Activated naive CD4-positive, alpha-beta T cell treated with anti-CD3 and anti-CD28 coated beads, Interleukin-2, amount 50 U/mL, for 16 hours (primary cell): Measurements from ENCODE around the gene MYL6.
"Not testable (repeated sequence)": the region's sequence is repeated elsewhere in the genome, so short reads cannot be mapped to it uniquely, and the experiment has no call there.

ENCODE experiments used
- DNase-seq: peaks from one replicate; pipeline ENCODE4 v3.0.0-alpha.2; 2020

Gene MYL6

DNA sequence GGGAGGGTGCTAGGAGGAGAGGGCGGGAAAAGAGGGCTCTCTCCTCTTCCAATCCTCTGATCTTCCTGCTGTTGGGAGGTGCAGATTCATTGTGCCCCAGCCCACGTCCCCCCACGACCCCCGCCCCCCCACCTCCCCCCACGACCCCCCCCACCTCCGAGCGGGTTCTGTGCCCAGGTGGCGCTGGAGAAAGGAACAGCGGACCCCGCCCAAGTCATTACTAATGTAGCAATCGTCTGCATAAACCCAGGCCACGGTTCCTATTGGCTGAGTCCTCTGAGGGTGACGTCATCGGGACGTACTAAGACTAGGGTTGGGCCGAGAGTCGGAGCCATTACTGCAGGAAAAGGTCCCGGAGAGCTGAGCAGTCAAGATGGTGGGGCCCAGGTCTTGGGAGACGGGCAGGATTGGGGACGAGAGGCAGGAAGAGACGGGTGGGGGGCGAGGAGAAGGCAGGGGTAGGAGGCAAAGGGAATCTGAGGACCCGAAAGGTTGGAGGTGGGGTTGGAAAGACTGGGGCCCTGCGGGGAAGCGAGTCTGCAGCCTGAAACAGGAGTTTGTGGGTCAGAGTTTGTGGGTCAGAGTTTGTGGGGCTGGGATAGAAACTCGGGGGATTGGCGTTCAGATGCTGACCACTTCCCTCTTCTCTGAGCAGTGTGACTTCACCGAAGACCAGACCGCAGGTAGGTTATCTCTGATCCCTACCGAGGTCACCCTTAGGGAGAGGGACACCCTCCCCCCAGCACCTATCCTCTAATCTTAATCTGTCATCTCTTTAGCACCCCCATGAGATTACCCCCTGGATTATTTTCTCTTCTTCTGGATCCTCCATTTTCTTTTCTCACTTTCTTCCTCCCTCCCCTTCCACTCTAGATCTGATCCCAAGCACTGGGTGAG is at the start of gene MYL6:
MYL6 (plus strand) TSS at position 331 of the 897 bp plus-strand sequence; CDS start at position 374, 43 bp downstream.
- peak; percentile 87 for DNase-seq

GRCh38 chr12:56110571-56110970 is 47.6 kb upstream of the MYL6 start:
- DNase-seq = no peak

GRCh38 chr12:56114084-56114483 is 44.1 kb upstream of the MYL6 start:
- DNase-seq = no peak

- no peak for DNase-seq
Observed at GRCh38 chr12:56115329-56115728, 42.8 kb upstream of the MYL6 start.

DNA sequence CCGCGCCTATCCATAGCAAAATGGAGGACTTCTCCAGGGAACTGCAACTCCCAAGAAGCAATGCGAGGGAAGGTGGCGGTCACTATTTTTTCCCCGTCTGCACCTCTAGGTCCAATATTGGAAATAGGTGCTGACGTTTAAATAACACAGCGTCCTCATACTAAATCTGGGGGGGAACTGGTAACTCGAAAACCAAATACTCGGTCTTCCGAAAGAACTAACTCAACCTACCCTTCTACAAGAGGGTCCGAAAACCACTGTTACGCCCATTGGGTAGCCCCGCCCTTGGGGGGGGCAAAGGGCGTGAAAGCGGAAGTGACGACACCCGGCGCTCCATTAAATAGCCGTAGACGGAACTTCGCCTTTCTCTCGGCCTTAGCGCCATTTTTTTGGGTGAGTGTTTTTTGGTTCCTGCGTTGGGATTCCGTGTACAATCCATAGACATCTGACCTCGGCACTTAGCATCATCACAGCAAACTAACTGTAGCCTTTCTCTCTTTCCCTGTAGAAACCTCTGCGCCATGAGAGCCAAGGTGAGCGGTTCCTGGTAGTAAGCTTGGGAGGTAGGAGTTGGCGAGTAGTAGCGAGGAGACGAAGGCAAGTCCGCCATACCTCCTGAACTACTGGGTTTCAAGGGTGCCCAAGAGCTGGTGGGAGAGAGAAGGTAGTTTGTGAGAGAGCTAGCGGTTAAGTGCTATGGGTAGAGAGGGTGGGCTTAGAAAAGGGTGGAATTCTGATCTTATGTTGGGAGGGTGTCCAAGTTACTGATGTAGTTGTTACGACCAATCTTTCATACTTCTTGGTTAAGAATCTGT is 41.7 kb upstream of the MYL6 start, which contains the start of gene RPL41:
RPL41 (plus strand) TSS at position 367 of the 815 bp plus-strand sequence.
- peak; percentile 91 for DNase-seq

- DNase-seq = not testable (repeated sequence)
Observed at GRCh38 chr12:56117082-56117706, 41.0 kb upstream of the MYL6 start.

- peak; percentile 96 for DNase-seq
Observed at GRCh38 chr12:56117778-56118687, 40.1 kb upstream of the MYL6 start, which contains the start of gene ZC3H10. Gene ZC3H10, plus strand, starts transcription at chr12:56118266. Its CDS starts 2,297 bp downstream, at chr12:56120563.

- no peak for DNase-seq
Observed at GRCh38 chr12:56118688-56119357, 39.3 kb upstream of the MYL6 start.

GRCh38 chr12:56119361-56119796 is 38.8 kb upstream of the MYL6 start:
- DNase-seq = peak; percentile 57

GRCh38 chr12:56120158-56120846 is 37.9 kb upstream of the MYL6 start:
- no peak for DNase-seq

GRCh38 chr12:56121204-56121870 is 36.8 kb upstream of the MYL6 start:
- no peak for DNase-seq

DNA sequence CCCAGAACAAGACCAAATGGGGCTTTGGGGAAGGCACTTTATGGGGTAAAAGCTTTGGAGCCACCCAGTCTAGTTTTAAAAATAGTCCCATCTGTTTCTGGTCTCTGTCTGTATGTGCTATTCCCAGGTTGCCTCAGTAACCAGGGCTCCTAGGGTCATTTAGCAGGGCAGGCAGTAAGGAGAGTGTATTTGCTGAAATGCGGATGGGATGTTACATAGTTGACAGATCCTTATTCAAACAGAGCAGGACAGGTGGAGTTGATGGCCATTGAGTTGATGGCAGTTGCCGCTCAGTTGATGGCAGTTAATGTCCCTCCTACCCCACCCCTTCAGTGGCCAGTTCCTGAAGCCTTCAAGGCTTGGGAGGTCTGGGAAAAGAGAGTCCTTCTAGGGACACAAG is 35.5 kb upstream of the MYL6 start:
- DNase-seq = no peak

- DNase-seq = no peak
Observed at GRCh38 chr12:56124133-56124532, 34.0 kb upstream of the MYL6 start.

- no peak for DNase-seq
Observed at GRCh38 chr12:56126732-56127239, 31.4 kb upstream of the MYL6 start.

DNA sequence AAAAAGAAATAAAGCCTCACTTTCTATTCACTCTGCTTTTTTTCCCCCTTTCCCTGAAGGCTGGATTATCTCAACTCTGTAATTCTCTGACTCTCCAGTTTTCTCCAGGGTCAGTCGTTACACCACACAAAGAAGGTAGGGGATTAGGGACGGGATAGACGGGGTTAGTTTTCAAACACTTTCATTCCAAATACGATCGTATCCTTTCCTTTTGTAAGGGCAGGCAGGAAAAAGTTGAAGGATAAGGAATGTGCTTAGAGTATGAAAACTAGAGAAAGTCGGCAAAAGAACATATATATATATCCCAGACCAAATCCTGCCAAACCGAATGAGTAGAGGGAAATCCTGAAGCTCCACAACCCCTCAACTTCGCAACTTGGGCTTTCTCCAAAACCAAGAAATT is 30.7 kb upstream of the MYL6 start:
- no peak for DNase-seq

GRCh38 chr12:56127888-56128669 is 30.1 kb upstream of the MYL6 start, which contains the start of gene ESYT1:
Gene ESYT1, plus strand, starts transcription at chr12:56128267. Its CDS starts 53 bp downstream, at chr12:56128320.
- DNase-seq = peak; percentile 96

DNA sequence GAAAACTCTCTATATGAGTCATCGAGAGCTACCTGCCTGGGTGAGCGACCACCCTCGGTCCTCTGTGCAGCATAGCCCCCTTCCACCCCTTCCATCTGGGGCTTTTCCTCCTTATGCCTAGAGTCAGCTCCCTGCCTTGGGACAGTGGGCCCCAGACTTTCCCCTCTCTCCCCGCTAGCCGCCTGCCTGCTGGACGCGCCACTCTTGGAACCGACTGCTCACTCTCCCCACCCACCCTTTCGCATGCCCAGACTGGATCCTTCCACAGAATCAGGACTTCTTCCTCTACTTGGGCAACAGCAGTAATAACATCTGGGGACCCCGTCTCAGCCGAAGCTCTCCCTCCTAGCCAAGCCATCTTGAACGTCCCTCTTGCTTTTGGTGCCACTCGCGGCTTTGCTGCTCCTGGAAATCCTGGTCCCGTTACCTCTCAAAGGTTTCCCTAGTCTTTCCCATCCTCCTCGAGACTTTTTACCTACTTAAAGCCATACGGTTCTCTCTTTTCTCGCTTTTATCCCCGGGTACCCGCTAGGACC is 29.4 kb upstream of the MYL6 start:
- DNase-seq = no peak

GRCh38 chr12:56129206-56129941 is 28.8 kb upstream of the MYL6 start:
- DNase-seq = peak; percentile 61
